ENCODE data around the gene ZNF485. TPM values are rescaled to one million over a fixed set of nuclear protein-coding genes. Genes with fewer than 3 reads are reported as not detected.
"Not testable (repeated sequence)": the region's sequence is repeated elsewhere in the genome, so short reads cannot be mapped to it uniquely, and the experiment has no call there.

ZNF485 gene
- total RNA-seq, 4 donors from 2014 or later = 1.1 to 10.9 (median 5.0) TPM

GRCh38 chr10:43622038-43622437 lies 15.8 kb downstream of the ZNF485 start:
- no peak for TF ChIP-seq CTCF (IDR thresholded peaks at IDR 0.05)
- TF ChIP-seq POLR2A (IDR thresholded peaks at IDR 0.05) = no peak
- Histone ChIP-seq H3K27ac (no peak overlapping the region), H3K36me3 (peaks cover 0 to under 1% (median under 1%) of the 10 kb centered on the region in 3 donors), H3K4me3 (no peak overlapping the region), H3K4me1 (peaks cover 0 to 15% (median 0%) of the 10 kb centered on the region in 3 donors), H3K9me3 (peaks cover 0 to 20% (median 9%) of the 10 kb centered on the region in 3 donors), H3K27me3 (no peaks in the 10 kb centered on the region)
- DNase-seq = no peak
- 14 to 31% methylated on average over 2 of the region's 2 CpGs for WGBS, 2 donors
- intact Hi-C loops (cut with DNase I) = no loop called here

- Histone ChIP-seq H3K36me3 (no peaks in the 10 kb centered on the region), H3K27ac (no peak overlapping the region), H3K9me3 (peaks cover 0 to 9% (median 0%) of the 10 kb centered on the region in 3 donors), H3K4me3 (peak overlapping the region in 1 of 4 donors; percentile 42), H3K4me1 (peaks cover 0 to 15% (median 0%) of the 10 kb centered on the region in 3 donors), H3K27me3 (no peaks in the 10 kb centered on the region)
- intact Hi-C loops (cut with DNase I) = no loop called here
- WGBS, 2 donors = 44 to 56% methylated on average over 3 of the region's 3 CpGs
- TF ChIP-seq POLR2A (IDR thresholded peaks at IDR 0.05) (no peak), CTCF (IDR thresholded peaks at IDR 0.05) (no peak)
- DNase-seq = no peak
Measured at GRCh38 chr10:43623351-43623750, 17.1 kb downstream of the ZNF485 start.

- TF ChIP-seq POLR2A (IDR thresholded peaks at IDR 0.05) (no peak), CTCF (IDR thresholded peaks at IDR 0.05) (no peak)
- H3K4me1 ChIP-seq = no peaks in the 10 kb centered on the region
- H3K27ac ChIP-seq = no peak overlapping the region
- DNase-seq = no peak
- H3K36me3 ChIP-seq = no peaks in the 10 kb centered on the region
- no peaks in the 10 kb centered on the region for H3K9me3 ChIP-seq
- H3K27me3 ChIP-seq = no peaks in the 10 kb centered on the region
- intact Hi-C loops (cut with DNase I) = no loop called here
- no peak overlapping the region for H3K4me3 ChIP-seq
- 14 to 16% methylated on average over 1 of the region's 1 CpG for WGBS, 2 donors
Measured at GRCh38 chr10:43627942-43628341, 21.7 kb downstream of the ZNF485 start.

DNA sequence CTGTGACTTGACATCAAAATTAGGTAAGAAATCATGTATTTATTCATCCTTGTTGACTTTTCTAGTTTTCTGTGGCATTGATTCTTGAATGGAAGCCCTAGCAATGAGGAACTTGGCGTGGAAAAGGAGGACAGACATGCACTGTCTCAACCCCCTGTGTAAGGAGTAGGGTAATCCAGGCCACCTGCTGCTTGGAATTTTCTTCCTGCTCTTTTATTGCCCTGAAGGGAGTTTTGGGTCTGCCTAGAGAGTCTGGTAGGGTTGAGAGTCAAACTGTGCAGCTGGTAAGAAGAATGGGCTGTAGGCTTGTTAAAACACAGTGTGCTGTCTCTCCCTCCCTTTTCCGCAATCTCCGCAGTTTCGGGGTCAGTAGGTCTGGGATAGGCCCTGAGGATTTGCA lies 22.7 kb downstream of the ZNF485 start:
- no peak for TF ChIP-seq CTCF (IDR thresholded peaks at IDR 0.05)
- TF ChIP-seq POLR2A (IDR thresholded peaks at IDR 0.05) = no peak
- Histone ChIP-seq H3K27me3 (no peaks in the 10 kb centered on the region), H3K27ac (no peak overlapping the region), H3K4me1 (no peaks in the 10 kb centered on the region), H3K4me3 (no peak overlapping the region), H3K9me3 (peaks cover 0 to 5% (median under 1%) of the 10 kb centered on the region in 3 donors), H3K36me3 (no peaks in the 10 kb centered on the region)
- no peak for DNase-seq
- 83 to 93% methylated on average over 4 of the region's 4 CpGs for WGBS, 2 donors
- intact Hi-C loops (cut with DNase I) = no loop called here

- DNase-seq; H3K36me3 ChIP-seq; H3K27me3 ChIP-seq; H3K27ac ChIP-seq; H3K4me3 ChIP-seq; H3K4me1 ChIP-seq; intact Hi-C loops (cut with DNase I): not testable (repeated sequence)
- WGBS, 2 donors = 42 to 44% methylated on average over 1 of the region's 1 CpG
- H3K9me3 ChIP-seq = peaks cover 0 to 19% (median 9%) of the 10 kb centered on the region in 3 donors
Measured at GRCh38 chr10:43635816-43636215, 29.6 kb downstream of the ZNF485 start.

- no peak for DNase-seq
- H3K4me1 ChIP-seq = no peaks in the 10 kb centered on the region
- no peak for TF ChIP-seq POLR2A (IDR thresholded peaks at IDR 0.05)
- no peak for TF ChIP-seq CTCF (IDR thresholded peaks at IDR 0.05)
- intact Hi-C loops (cut with DNase I) = no loop called here
- no peak overlapping the region for H3K27ac ChIP-seq
- peaks cover 14 to 36% (median 14%) of the 10 kb centered on the region in 3 donors for H3K36me3 ChIP-seq
- H3K9me3 ChIP-seq = peaks cover 10 to 57% (median 45%) of the 10 kb centered on the region in 3 donors
- no peak overlapping the region for H3K4me3 ChIP-seq
- H3K27me3 ChIP-seq = no peaks in the 10 kb centered on the region
Measured at GRCh38 chr10:43640603-43641002, 34.4 kb downstream of the ZNF485 start.

Measured in esophagus squamous epithelium (tissue), 5 donors.